OCI-LY7 (cell line): ENCODE measurements around the gene WWTR1.

Source experiments
- CTCF ChIP-seq: fragments of 200-600 bp; sonication (generic); conservative IDR thresholded peaks from 2 replicates; pipeline ENCODE4 v1.5.1; 2014; ENCODE audit warnings: mild to moderate bottlenecking, antibody characterized with exemption, low read length, moderate library complexity, mixed read lengths
- EZH2phosphoT487 ChIP-seq: fragments of 200-600 bp; sonication (generic); IDR thresholded peaks from 2 replicates; pipeline ENCODE4 v1.6.1; 2018; ENCODE audit warnings: low read depth, borderline replicate concordance, mild to moderate bottlenecking, mixed run types, antibody characterized with exemption, low read length, moderate library complexity, mixed read lengths

GRCh38 chr3:149600634-149601033, 57.2 kb downstream of the WWTR1 start:
- TF ChIP-seq CTCF (no peak), EZH2phosphoT487 (no peak)
